ENCODE measurements around the gene PRPF31. TPM values are rescaled to one million over a fixed set of nuclear protein-coding genes. Genes with fewer than 3 reads are reported as not detected.

The PRPF31 gene
- total and polyA plus RNA-seq, 8 donors, result 14.4 to 47.1 (median 21.0) TPM

- TF ChIP-seq CTCF (IDR thresholded peaks at IDR 0.05), result no peak
- ATAC-seq (no peak), FAIRE-seq (no peak), DNase-seq (no peak)
- Histone ChIP-seq H3K27ac (no peak overlapping the region), H3K9me3 (no peaks in the 10 kb centered on the region), H3K27me3 (no peaks in the 10 kb centered on the region), H3K4me1 (peaks cover 0 to 5% (median 0%) of the 10 kb centered on the region in 3 donors), H3K4me3 (no peak overlapping the region), H3K36me3 (peaks cover 0 to 21% (median 0%) of the 10 kb centered on the region in 3 donors)
- 87 to 91% methylated on average over 11 of the region's 11 CpGs for WGBS, 2 donors
- intact Hi-C loops (cut with DNase I), result no loop called here
Measured at GRCh38 chr19:54104998-54105715, 10.4 kb upstream of the PRPF31 start.

GRCh38 chr19:54105796-54106195 is 9.8 kb upstream of the PRPF31 start:
- intact Hi-C loops (cut with DNase I), result no loop called here
- Histone ChIP-seq H3K4me1 (peaks cover 0 to 5% (median 0%) of the 10 kb centered on the region in 3 donors), H3K36me3 (peaks cover 0 to 21% (median 0%) of the 10 kb centered on the region in 3 donors), H3K4me3 (no peak overlapping the region), H3K27ac (no peak overlapping the region), H3K27me3 (no peaks in the 10 kb centered on the region), H3K9me3 (no peaks in the 10 kb centered on the region)
- WGBS, 2 donors, result 94 to 97% methylated on average over 10 of the region's 10 CpGs
- DNase-seq (no peak), ATAC-seq (no peak), FAIRE-seq (no peak)
- no peak for TF ChIP-seq CTCF (IDR thresholded peaks at IDR 0.05)

GRCh38 chr19:54106716-54107115 is 8.8 kb upstream of the PRPF31 start:
- H3K4me1 ChIP-seq, result peaks cover 0 to 5% (median 0%) of the 10 kb centered on the region in 3 donors
- ATAC-seq (no peak), FAIRE-seq (no peak), DNase-seq (no peak)
- 85 to 87% methylated on average over 15 of the region's 15 CpGs for WGBS, 2 donors
- no peak for TF ChIP-seq CTCF (IDR thresholded peaks at IDR 0.05)
- H3K36me3 ChIP-seq, result peaks cover 0 to 21% (median 0%) of the 10 kb centered on the region in 3 donors
- no peaks in the 10 kb centered on the region for H3K27me3 ChIP-seq
- H3K27ac ChIP-seq, result no peak overlapping the region
- intact Hi-C loops (cut with DNase I), result no loop called here
- no peaks in the 10 kb centered on the region for H3K9me3 ChIP-seq
- H3K4me3 ChIP-seq, result no peak overlapping the region

- ATAC-seq (no peak), FAIRE-seq (no peak), DNase-seq (peak in 3 of 6 donors; percentile 10 to 68 (median 41))
- peaks cover 0 to 5% (median 0%) of the 10 kb centered on the region in 3 donors for H3K4me1 ChIP-seq
- H3K27ac ChIP-seq, result no peak overlapping the region
- H3K9me3 ChIP-seq, result no peaks in the 10 kb centered on the region
- no peak overlapping the region for H3K4me3 ChIP-seq
- H3K36me3 ChIP-seq, result peaks cover 0 to 21% (median 0%) of the 10 kb centered on the region in 3 donors
- TF ChIP-seq CTCF (IDR thresholded peaks at IDR 0.05), result no peak
- intact Hi-C loops (cut with DNase I), result no loop called here
- WGBS, 2 donors, result 81 to 87% methylated on average over 21 of the region's 21 CpGs
- no peaks in the 10 kb centered on the region for H3K27me3 ChIP-seq
Measured at GRCh38 chr19:54107876-54108490, 7.6 kb upstream of the PRPF31 start.

- intact Hi-C loops (cut with DNase I), result no loop called here
- 78 to 80% methylated on average over 7 of the region's 7 CpGs for WGBS, 2 donors
- Histone ChIP-seq H3K4me1 (peaks cover 0 to 4% (median 0%) of the 10 kb centered on the region in 3 donors), H3K27ac (no peak overlapping the region), H3K9me3 (no peaks in the 10 kb centered on the region), H3K36me3 (peaks cover 0 to 21% (median 0%) of the 10 kb centered on the region in 3 donors), H3K27me3 (no peaks in the 10 kb centered on the region), H3K4me3 (no peak overlapping the region)
- ATAC-seq (no peak), DNase-seq (no peak), FAIRE-seq (no peak)
- no peak for TF ChIP-seq CTCF (IDR thresholded peaks at IDR 0.05)
Measured at GRCh38 chr19:54108496-54108895, 7.1 kb upstream of the PRPF31 start.
